ENCODE results near the gene RAP1A. TPM values are rescaled to one million over a fixed set of nuclear protein-coding genes. Genes with fewer than 3 reads are reported as not detected.

The RAP1A gene
- total RNA-seq, 1 experiment from 2014 or later, result 25.4 TPM

DNA sequence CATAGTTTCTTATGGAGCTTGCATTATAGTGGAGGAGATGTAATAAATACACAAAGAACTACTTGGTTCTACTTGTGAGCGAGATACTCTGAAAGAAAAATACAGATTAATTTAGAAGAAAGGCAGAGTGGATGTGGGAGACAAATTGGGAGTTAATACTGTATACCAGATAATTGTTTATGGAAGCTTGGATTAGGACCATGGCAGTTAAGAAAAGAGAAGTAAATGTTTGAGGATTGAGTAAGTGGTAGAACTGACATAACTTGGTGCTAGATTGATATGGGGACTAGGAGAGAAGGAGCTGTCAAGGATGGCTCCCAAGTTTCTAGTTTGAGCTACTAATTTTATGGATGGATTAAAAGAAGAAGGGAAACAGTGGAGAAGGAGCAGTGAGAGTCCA lies 72.3 kb downstream of the RAP1A start:
- ATAC-seq (no peak), DNase-seq (ENCODE audit: low spot score) (no peak)
- TF ChIP-seq EMX1 (CRISPR knock-in tag; IDR thresholded peaks at IDR 0.05) (no peak), AR (CRISPR knock-in tag; IDR thresholded peaks at IDR 0.05) (no peak), CREB1 (CRISPR knock-in tag; IDR thresholded peaks at IDR 0.05) (no peak), TP53 (CRISPR knock-in tag; IDR thresholded peaks at IDR 0.05) (no peak), E2F5 (CRISPR knock-in tag; IDR thresholded peaks at IDR 0.05) (no peak), HMGXB4 (CRISPR knock-in tag; IDR thresholded peaks at IDR 0.05) (no peak), KAT7 (CRISPR knock-in tag; IDR thresholded peaks at IDR 0.05; ENCODE audit: borderline replicate concordance) (no peak), ZNF263 (CRISPR knock-in tag; IDR thresholded peaks at IDR 0.05; ENCODE audit: low read depth) (no peak), NFE2L1 (CRISPR knock-in tag; IDR thresholded peaks at IDR 0.05) (no peak), SMAD4 (CRISPR knock-in tag; IDR thresholded peaks at IDR 0.05) (no peak), ZMAT4 (CRISPR knock-in tag; IDR thresholded peaks at IDR 0.05) (no peak), SP1 (CRISPR knock-in tag; conservative IDR thresholded peaks at IDR 0.05) (no peak), ZNF423 (CRISPR knock-in tag; IDR thresholded peaks at IDR 0.05) (no peak)
- TF ChIP-seq, protein P1, sequence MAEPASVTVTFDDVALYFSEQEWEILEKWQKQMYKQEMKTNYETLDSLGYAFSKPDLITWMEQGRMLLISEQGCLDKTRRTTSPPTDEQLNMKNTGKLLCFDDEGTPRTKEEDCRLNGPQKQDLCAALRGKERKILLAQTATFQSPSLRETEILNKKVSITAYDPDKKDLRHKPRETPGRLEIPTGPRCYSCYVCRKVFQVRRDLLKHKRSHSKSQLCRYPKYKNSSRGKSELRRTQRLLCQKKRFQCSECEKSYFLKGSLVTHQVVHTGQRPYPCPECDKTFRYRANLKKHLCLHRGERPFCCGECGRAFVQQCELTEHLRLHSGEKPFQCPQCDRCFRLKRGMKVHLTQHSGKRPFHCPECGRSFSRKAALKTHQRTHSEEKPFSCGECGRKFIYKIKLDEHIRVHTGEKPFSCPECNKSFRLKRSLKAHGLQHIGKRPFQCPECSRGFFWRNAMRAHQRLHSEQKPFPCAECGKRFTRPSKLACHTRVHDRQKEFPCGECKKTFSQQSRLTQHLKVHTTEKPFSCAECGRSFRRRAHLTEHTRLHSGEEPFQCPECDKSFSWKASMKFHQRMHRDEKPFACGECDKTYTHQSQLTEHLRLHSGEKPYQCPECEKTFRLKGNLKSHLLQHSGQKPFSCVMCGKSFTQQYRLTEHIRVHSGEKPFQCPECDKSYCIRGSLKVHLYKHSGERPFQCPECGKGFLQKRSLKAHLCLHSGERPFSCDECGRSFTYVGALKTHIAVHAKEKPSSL (CRISPR knock-in tag; conservative IDR thresholded peaks at IDR 0.05), result no peak
- TF ChIP-seq, protein P2, sequence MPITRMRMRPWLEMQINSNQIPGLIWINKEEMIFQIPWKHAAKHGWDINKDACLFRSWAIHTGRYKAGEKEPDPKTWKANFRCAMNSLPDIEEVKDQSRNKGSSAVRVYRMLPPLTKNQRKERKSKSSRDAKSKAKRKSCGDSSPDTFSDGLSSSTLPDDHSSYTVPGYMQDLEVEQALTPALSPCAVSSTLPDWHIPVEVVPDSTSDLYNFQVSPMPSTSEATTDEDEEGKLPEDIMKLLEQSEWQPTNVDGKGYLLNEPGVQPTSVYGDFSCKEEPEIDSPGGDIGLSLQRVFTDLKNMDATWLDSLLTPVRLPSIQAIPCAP (CRISPR knock-in tag; IDR thresholded peaks at IDR 0.05), result no peak
- TF ChIP-seq, protein P3, sequence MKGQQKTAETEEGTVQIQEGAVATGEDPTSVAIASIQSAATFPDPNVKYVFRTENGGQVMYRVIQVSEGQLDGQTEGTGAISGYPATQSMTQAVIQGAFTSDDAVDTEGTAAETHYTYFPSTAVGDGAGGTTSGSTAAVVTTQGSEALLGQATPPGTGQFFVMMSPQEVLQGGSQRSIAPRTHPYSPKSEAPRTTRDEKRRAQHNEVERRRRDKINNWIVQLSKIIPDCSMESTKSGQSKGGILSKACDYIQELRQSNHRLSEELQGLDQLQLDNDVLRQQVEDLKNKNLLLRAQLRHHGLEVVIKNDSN (CRISPR knock-in tag; IDR thresholded peaks at IDR 0.05), result no peak
- TF ChIP-seq, protein P4, sequence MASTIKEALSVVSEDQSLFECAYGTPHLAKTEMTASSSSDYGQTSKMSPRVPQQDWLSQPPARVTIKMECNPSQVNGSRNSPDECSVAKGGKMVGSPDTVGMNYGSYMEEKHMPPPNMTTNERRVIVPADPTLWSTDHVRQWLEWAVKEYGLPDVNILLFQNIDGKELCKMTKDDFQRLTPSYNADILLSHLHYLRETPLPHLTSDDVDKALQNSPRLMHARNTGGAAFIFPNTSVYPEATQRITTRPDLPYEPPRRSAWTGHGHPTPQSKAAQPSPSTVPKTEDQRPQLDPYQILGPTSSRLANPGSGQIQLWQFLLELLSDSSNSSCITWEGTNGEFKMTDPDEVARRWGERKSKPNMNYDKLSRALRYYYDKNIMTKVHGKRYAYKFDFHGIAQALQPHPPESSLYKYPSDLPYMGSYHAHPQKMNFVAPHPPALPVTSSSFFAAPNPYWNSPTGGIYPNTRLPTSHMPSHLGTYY (CRISPR knock-in tag; IDR thresholded peaks at IDR 0.05), result no peak
- TF ChIP-seq, protein P5, sequence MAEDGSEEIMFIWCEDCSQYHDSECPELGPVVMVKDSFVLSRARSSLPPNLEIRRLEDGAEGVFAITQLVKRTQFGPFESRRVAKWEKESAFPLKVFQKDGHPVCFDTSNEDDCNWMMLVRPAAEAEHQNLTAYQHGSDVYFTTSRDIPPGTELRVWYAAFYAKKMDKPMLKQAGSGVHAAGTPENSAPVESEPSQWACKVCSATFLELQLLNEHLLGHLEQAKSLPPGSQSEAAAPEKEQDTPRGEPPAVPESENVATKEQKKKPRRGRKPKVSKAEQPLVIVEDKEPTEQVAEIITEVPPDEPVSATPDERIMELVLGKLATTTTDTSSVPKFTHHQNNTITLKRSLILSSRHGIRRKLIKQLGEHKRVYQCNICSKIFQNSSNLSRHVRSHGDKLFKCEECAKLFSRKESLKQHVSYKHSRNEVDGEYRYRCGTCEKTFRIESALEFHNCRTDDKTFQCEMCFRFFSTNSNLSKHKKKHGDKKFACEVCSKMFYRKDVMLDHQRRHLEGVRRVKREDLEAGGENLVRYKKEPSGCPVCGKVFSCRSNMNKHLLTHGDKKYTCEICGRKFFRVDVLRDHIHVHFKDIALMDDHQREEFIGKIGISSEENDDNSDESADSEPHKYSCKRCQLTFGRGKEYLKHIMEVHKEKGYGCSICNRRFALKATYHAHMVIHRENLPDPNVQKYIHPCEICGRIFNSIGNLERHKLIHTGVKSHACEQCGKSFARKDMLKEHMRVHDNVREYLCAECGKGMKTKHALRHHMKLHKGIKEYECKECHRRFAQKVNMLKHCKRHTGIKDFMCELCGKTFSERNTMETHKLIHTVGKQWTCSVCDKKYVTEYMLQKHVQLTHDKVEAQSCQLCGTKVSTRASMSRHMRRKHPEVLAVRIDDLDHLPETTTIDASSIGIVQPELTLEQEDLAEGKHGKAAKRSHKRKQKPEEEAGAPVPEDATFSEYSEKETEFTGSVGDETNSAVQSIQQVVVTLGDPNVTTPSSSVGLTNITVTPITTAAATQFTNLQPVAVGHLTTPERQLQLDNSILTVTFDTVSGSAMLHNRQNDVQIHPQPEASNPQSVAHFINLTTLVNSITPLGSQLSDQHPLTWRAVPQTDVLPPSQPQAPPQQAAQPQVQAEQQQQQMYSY (CRISPR knock-in tag; IDR thresholded peaks at IDR 0.05), result no peak
- H3K4me1 Mint-ChIP-seq, result no peaks in the 10 kb centered on the region
- H3K36me3 Mint-ChIP-seq, result no peaks in the 10 kb centered on the region
- no peak overlapping the region for H3K4me3 Mint-ChIP-seq
- ChIA-PET CTCF (interaction anchor here (0.6 to 2.4 kb wide), 3 partner anchors 22 to 185 kb away, joined by 3 to 7 read pairs (median 3); no protein-coding TSS in a partner anchor), POLR2A (no interaction called here)
- H3K27me3 Mint-ChIP-seq (ENCODE audit: low read depth), result no peaks in the 10 kb centered on the region
- H3K9me3 Mint-ChIP-seq, result no peaks in the 10 kb centered on the region
- H3K27ac Mint-ChIP-seq, result no peak overlapping the region
